ENCODE data around the gene CEP19. TPM values are rescaled to one million over a fixed set of nuclear protein-coding genes. Genes with fewer than 3 reads are reported as not detected.

The CEP19 gene
- total and polyA plus RNA-seq, 2 of the 4 experiments (the other 2 are of a cell fraction) = 1.1 to 1.4 TPM

- no peak overlapping the region for H3K4ac ChIP-seq (ENCODE audit: low read depth, low read length)
- ATAC-seq (ENCODE audit: low read depth) = no peak
- no peak overlapping the region for H2AK5ac ChIP-seq (ENCODE audit: low read depth, low read length)
- ChIA-PET POLR2A (ENCODE audit: unreplicated experiment) (no interaction called here), CTCF (no interaction called here)
- no peak overlapping the region for H2BK5ac ChIP-seq (ENCODE audit: low read depth, low read length, poor library complexity, severe bottlenecking)
- no TSS peak for BruUV-seq (replicated peaks)
- no peaks in the 10 kb centered on the region for H3K9me3 ChIP-seq (ENCODE audit: control insufficient read depth, insufficient read depth, low read length)
- no peak overlapping the region for H3K4me3 ChIP-seq (ENCODE audit: insufficient read depth, low read depth, low read length)
- peak overlapping the region; percentile 50 for H2AK9ac ChIP-seq (replicated peaks; ENCODE audit: low read depth, low read length, poor library complexity)
- no peak overlapping the region for H3K14ac ChIP-seq (replicated peaks; ENCODE audit: low read depth, low read length)
- intact Hi-C loops (cut with micrococcal nuclease) (no loop called here), in situ Hi-C loops (cut with MboI; ENCODE audit: low sequenced_read_pairs) (no loop called here), dilution Hi-C loops (cut with HindIII; ENCODE audit: low sequenced_read_pairs, unreplicated experiment) (no loop called here)
- no peak overlapping the region for H4K5ac ChIP-seq (ENCODE audit: low read depth, low read length)
- peaks cover 3% of the 10 kb centered on the region for H3K27me3 ChIP-seq (ENCODE audit: control insufficient read depth, insufficient read depth, low read length)
- TF ChIP-seq USF2 (IDR thresholded peaks at IDR 0.05; ENCODE audit: low read depth, low read length) (no peak), POLR2A (IDR thresholded peaks at IDR 0.05; ENCODE audit: low read depth, low read length) (no peak), CHD1 (IDR thresholded peaks at IDR 0.05; ENCODE audit: low read depth, low read length) (no peak), MAZ (IDR thresholded peaks at IDR 0.05; ENCODE audit: borderline replicate concordance, low read depth, low read length) (no peak), RFX5 (IDR thresholded peaks at IDR 0.05; ENCODE audit: low read depth, low read length) (no peak), SMC3 (IDR thresholded peaks at IDR 0.05; ENCODE audit: low read depth, low read length) (no peak), ELK1 (IDR thresholded peaks at IDR 0.05; ENCODE audit: borderline replicate concordance, low read depth, low read length) (no peak), NFE2L2 (IDR thresholded peaks at IDR 0.05; ENCODE audit: low read depth, low read length) (no peak), BHLHE40 (IDR thresholded peaks at IDR 0.05; ENCODE audit: low read depth, low read length) (no peak), CEBPB (IDR thresholded peaks at IDR 0.05; ENCODE audit: low read depth, low read length) (no peak), RCOR1 (IDR thresholded peaks at IDR 0.05; ENCODE audit: insufficient replicate concordance, low read length) (no peak), MAFK (IDR thresholded peaks at IDR 0.05; ENCODE audit: low read depth, low read length) (no peak), FOS (IDR thresholded peaks at IDR 0.05; ENCODE audit: low read depth, low read length) (no peak), RAD21 (IDR thresholded peaks at IDR 0.05; ENCODE audit: low read length) (no peak), MXI1 (IDR thresholded peaks at IDR 0.05; ENCODE audit: borderline replicate concordance, low read depth, low read length) (no peak)
- TF ChIP-seq, protein P1, sequence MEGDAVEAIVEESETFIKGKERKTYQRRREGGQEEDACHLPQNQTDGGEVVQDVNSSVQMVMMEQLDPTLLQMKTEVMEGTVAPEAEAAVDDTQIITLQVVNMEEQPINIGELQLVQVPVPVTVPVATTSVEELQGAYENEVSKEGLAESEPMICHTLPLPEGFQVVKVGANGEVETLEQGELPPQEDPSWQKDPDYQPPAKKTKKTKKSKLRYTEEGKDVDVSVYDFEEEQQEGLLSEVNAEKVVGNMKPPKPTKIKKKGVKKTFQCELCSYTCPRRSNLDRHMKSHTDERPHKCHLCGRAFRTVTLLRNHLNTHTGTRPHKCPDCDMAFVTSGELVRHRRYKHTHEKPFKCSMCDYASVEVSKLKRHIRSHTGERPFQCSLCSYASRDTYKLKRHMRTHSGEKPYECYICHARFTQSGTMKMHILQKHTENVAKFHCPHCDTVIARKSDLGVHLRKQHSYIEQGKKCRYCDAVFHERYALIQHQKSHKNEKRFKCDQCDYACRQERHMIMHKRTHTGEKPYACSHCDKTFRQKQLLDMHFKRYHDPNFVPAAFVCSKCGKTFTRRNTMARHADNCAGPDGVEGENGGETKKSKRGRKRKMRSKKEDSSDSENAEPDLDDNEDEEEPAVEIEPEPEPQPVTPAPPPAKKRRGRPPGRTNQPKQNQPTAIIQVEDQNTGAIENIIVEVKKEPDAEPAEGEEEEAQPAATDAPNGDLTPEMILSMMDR (conservative IDR thresholded peaks at IDR 0.05; ENCODE audit: low read depth, low read length) = no peak
- no peak overlapping the region for H4K8ac ChIP-seq (ENCODE audit: low read depth in 2 of 2, low read length in 2 of 2)
- H3K36me3 ChIP-seq (ENCODE audit: control insufficient read depth, insufficient read depth, low read length) = no peaks in the 10 kb centered on the region
- DNase-seq = no peak
- H4K91ac ChIP-seq (ENCODE audit: insufficient read depth, low read depth, low read length) = no peak overlapping the region
- H3K23ac ChIP-seq (ENCODE audit: low read depth, low read length) = no peak overlapping the region
- no peak overlapping the region for H2BK15ac ChIP-seq (ENCODE audit: low read depth, low read length)
- peaks cover 10% of the 10 kb centered on the region; the same call in 1 of the 2 replicates for H3K4me1 ChIP-seq (ENCODE audit: control insufficient read depth, insufficient read depth, low read length)
- 0 out of 2 replicates have a peak, but pooled peaks cover 2% of the 10 kb centered on the region for H3K9me1 ChIP-seq (ENCODE audit: insufficient read depth, low read length)
- H3K18ac ChIP-seq (ENCODE audit: low read depth, low read length) = no peak overlapping the region
- H3K56ac ChIP-seq (ENCODE audit: extremely low read depth, insufficient read depth, low read length) = no peak overlapping the region
- no peaks in the 10 kb centered on the region for H3K79me1 ChIP-seq (ENCODE audit: low read depth in 1 of 2, low read length in 2 of 2)
- 82% methylated on average over 9 of the region's 16 CpGs; no CpG with 5 or more reads in 1 of the 2 experiments for WGBS, 2 experiments (ENCODE audit: extremely low coverage in 2 of 2, insufficient read length in 1 of 2)
- peak overlapping the region; percentile 3 for H2AFZ ChIP-seq (replicated peaks; ENCODE audit: low read length, poor library complexity)
- H4K20me1 ChIP-seq (ENCODE audit: insufficient read depth, low read length) = no peaks in the 10 kb centered on the region
- H2BK20ac ChIP-seq (ENCODE audit: low read depth, low read length) = no peak overlapping the region
- no peak overlapping the region for H3K4me2 ChIP-seq (ENCODE audit: low read depth, low read length)
- no peak overlapping the region for H3K27ac ChIP-seq (ENCODE audit: insufficient read depth, low read length)
- H3K9ac ChIP-seq (ENCODE audit: low read depth, low read length) = no peak overlapping the region
- H2BK120ac ChIP-seq (ENCODE audit: low read depth, low read length) = no peak overlapping the region
Observed at GRCh38 chr3:196661400-196661799, 50.6 kb downstream of the CEP19 start.

Measured in IMR-90 (cell line).